GM12878 (cell line): ENCODE measurements around the gene EPN1. TPM values are rescaled to one million over a fixed set of nuclear protein-coding genes. Genes with fewer than 3 reads are reported as not detected.

ENCODE experiments used
- ATAC-seq: fragments of 200-7000 bp; cut with Tn5 transposase; 3 replicates; pipeline ENCODE4 v1.9.1; 2020; ENCODE audit warnings: mild to moderate bottlenecking, moderate library complexity
- BruUV-seq: library from RNA; stranded (reverse); fragments of 400-500 nt; replicated peaks from 2 replicates; lab custom pipeline; 2021; lab: Mats Ljungman, UMichigan
- CTCF ChIA-PET: fragments of 300-600 bp; sonication (Branson Sonifier 250); formaldehyde crosslinking; extraction: SDS; loops from one replicate; lab custom pipeline; 2021; ENCODE audit warnings: inconsistent platforms; lab: Yijun Ruan, JAX
- POLR2A ChIA-PET: fragments of 350-600 bp; formaldehyde crosslinking; extraction: SDS; loops from one replicate; lab custom pipeline; 2021; ENCODE audit warnings: inconsistent platforms; lab: Charles Lee
- RAD21 ChIA-PET: fragments of 300-600 bp; sonication (Branson Sonifier 250); formaldehyde crosslinking; loops from one replicate; lab custom pipeline; 2023; ENCODE audit warnings: antibody characterized with exemption; ENCODE audit not compliant: unreplicated experiment; lab: Charles Lee
- SMC1A ChIA-PET: fragments of 300-600 bp; sonication (Branson Sonifier 250); formaldehyde crosslinking; loops from one replicate; lab custom pipeline; 2023; ENCODE audit not compliant: unreplicated experiment, uncharacterized antibody; lab: Charles Lee
- DNase-seq: peaks from one replicate; pipeline ENCODE4 v3.0.0-alpha.2; 2011; ENCODE audit warnings: low read depth, low spot score
- FAIRE-seq: peaks from 3 replicates; lab custom pipeline; 2011; peaks lifted over from hg19 to GRCh38; lab: Jason Lieb, UNC
- H2AFZ ChIP-seq: 2 replicates; pipeline ENCODE4 v1.6.0; 2011; ENCODE audit warnings: low read depth, low read length, control low read depth; ENCODE audit not compliant: control insufficient read depth
- H3K27ac ChIP-seq: 2 replicates; pipeline ENCODE4 v1.5.1; 2011; ENCODE audit warnings: control low read depth; ENCODE audit not compliant: control insufficient read depth, insufficient read depth
- H3K27me3 ChIP-seq, 2 experiments: replicated peaks in 1 of 2; 2 replicates each; pipeline versions ENCODE4 v1.6.0 to v1.6.1; 2011; ENCODE audit warnings: low read length in 1 of 2; ENCODE audit not compliant: control insufficient read depth in 2 of 2, insufficient read depth in 2 of 2
- H3K36me3 ChIP-seq, 2 experiments: 2 replicates each; pipeline ENCODE4 v1.5.1; 2011; ENCODE audit warnings: low read length in 1 of 2; ENCODE audit not compliant: control insufficient read depth in 2 of 2, insufficient read depth in 2 of 2
- H3K4me1 ChIP-seq: 2 replicates; pipeline ENCODE4 v1.6.1; 2011; ENCODE audit warnings: mild to moderate bottlenecking, low read length, moderate library complexity, mixed read lengths; ENCODE audit not compliant: control insufficient read depth, insufficient read depth
- H3K4me2 ChIP-seq: 2 replicates; pipeline ENCODE4 v1.6.0; 2011; ENCODE audit warnings: control low read depth; ENCODE audit not compliant: control insufficient read depth, insufficient read depth
- H3K4me3 ChIP-seq: fragments of 200-600 bp; sonication (generic); 2 replicates; pipeline ENCODE4 v1.5.1; 2016
- H3K79me2 ChIP-seq: 2 replicates; pipeline ENCODE4 v1.6.0; 2011; ENCODE audit warnings: low read length; ENCODE audit not compliant: control insufficient read depth, insufficient read depth
- H3K9ac ChIP-seq: 2 replicates; pipeline ENCODE4 v1.8.0; 2011; ENCODE audit warnings: low read length, control low read depth, mixed read lengths; ENCODE audit not compliant: control insufficient read depth, insufficient read depth
- H3K9me3 ChIP-seq: replicated peaks from 3 replicates; pipeline ENCODE4 v1.5.1; 2011; ENCODE audit warnings: mild to moderate bottlenecking, low read length; ENCODE audit not compliant: control insufficient read depth, insufficient read depth
- H4K20me1 ChIP-seq: 2 replicates; pipeline ENCODE4 v1.6.0; 2011; ENCODE audit not compliant: control insufficient read depth, insufficient read depth
- BCL3 ChIP-seq: IDR thresholded peaks from 2 replicates; pipeline ENCODE4 v1.6.1; 2011; ENCODE audit warnings: borderline replicate concordance, low read depth, mild to moderate bottlenecking, moderate library complexity, low read length; ENCODE audit not compliant: insufficient read depth, poor library complexity, severe bottlenecking
- BRCA1 ChIP-seq: IDR thresholded peaks from 2 replicates; pipeline ENCODE4 v1.6.1; 2011; ENCODE audit warnings: low read depth, low read length, improper control_type of control experiment
- CHD4 ChIP-seq: fragments of 200-600 bp; sonication (generic); IDR thresholded peaks from 2 replicates; pipeline ENCODE4 v1.6.1; 2016; ENCODE audit warnings: mild to moderate bottlenecking
- CREB1 ChIP-seq: IDR thresholded peaks from 2 replicates; pipeline ENCODE4 v1.6.1; 2012; ENCODE audit warnings: low read depth, mild to moderate bottlenecking, inconsistent platforms
- EP300 ChIP-seq, 2 experiments: fragments of 150-350 bp in 1 of 2; IDR thresholded peaks; 2 replicates each; pipeline ENCODE4 v1.6.1; 2011 to 2012; ENCODE audit warnings: low read depth in 2 of 2, low read length in 2 of 2, borderline replicate concordance in 1 of 2, improper control_type of control experiment in 1 of 2, inconsistent platforms in 1 of 2; ENCODE audit not compliant: control insufficient read depth in 1 of 2
- FOXK2 ChIP-seq: fragments of 450-650 bp; IDR thresholded peaks from 2 replicates; pipeline ENCODE4 v1.6.1; 2017; ENCODE audit warnings: mild to moderate bottlenecking, moderate library complexity
- HDGF ChIP-seq: fragments of 450-650 bp; IDR thresholded peaks from 2 replicates; pipeline ENCODE4 v1.6.1; 2016; ENCODE audit warnings: antibody characterized with exemption
- IRF3 ChIP-seq: fragments of 450-650 bp; IDR thresholded peaks from 2 replicates; pipeline ENCODE4 v1.6.1; 2014; ENCODE audit warnings: mild to moderate bottlenecking
- IRF4 ChIP-seq: IDR thresholded peaks from 2 replicates; pipeline ENCODE4 v1.6.1; 2011; ENCODE audit warnings: low read depth, low read length
- LARP7 ChIP-seq: fragments of 450-650 bp; IDR thresholded peaks from 2 replicates; pipeline ENCODE4 v1.6.1; 2017; ENCODE audit warnings: mild to moderate bottlenecking
- NR2C1 ChIP-seq: fragments of 450-650 bp; IDR thresholded peaks from 2 replicates; pipeline ENCODE4 v1.6.1; 2017; ENCODE audit warnings: antibody characterized with exemption, mild to moderate bottlenecking, moderate library complexity
- PRDM15 ChIP-seq: fragments of 450-650 bp; formaldehyde crosslinking; IDR thresholded peaks from 2 replicates; pipeline ENCODE4 v1.4.0; 2020; ENCODE audit warnings: mild to moderate bottlenecking, moderate library complexity
- REST ChIP-seq: IDR thresholded peaks from 2 replicates; pipeline ENCODE4 v1.6.1; 2012; ENCODE audit warnings: mild to moderate bottlenecking, low read depth, low read length
- RUNX3 ChIP-seq: IDR thresholded peaks from 2 replicates; pipeline ENCODE4 v1.6.1; 2012; ENCODE audit warnings: low read length, inconsistent platforms
- WGBS: methylation state at CpG from one replicate; pipeline ENCODE4 v1.1.6; 2016; ENCODE audit warnings: low lambda C conversion rate; ENCODE audit not compliant: insufficient replicate concordance, insufficient coverage; ENCODE audit errors: missing lambda C conversion rate; 5-methylcytosine and 5-hydroxymethylcytosine counted together
- in situ Hi-C: fragments of 300-500 bp; cut with MboI; formaldehyde crosslinking; loops from 9 replicates; pipeline ENCODE4 v1.14.3; 2018; ENCODE audit warnings: mixed read lengths
- intact Hi-C: fragments of 100-400 bp; cut with micrococcal nuclease; formaldehyde crosslinking; loops from one replicate; pipeline ENCODE4 v1.14.2; 2022; ENCODE audit not compliant: unreplicated experiment
- polyA plus RNA-seq, 11 experiments: library from polyadenylated mRNA; depleted of rRNA in 4 of 11; unstranded in 6 of 11; stranded (reverse) in 5 of 11; fragments of >200 nt; fragmentation: Nextera tagmentation in 4 of 11; fragmentation: Illumina TruSeq in 1 of 11; extraction: Ambion mirVana in 4 of 11; extraction: Trizol in 1 of 11; gene quantifications; 1 replicate in 1 of 11; 2 replicates in 10 of 11; pipeline versions ENCODE4 v1.2.1 to v1.2.3, GENCODE V29; 2011 to 2016; ENCODE audit warnings: inconsistent platforms in 2 of 11, missing spikeins in 2 of 11, low read depth in 1 of 11
- total RNA-seq, 4 experiments: library from RNA; depleted of rRNA in 3 of 4; stranded (reverse); fragments of >200 nt in 3 of 4; fragmentation: Illumina TruSeq in 1 of 4; extraction: Trizol in 1 of 4; gene quantifications; 2 replicates each; pipeline versions ENCODE4 v1.2.1 to v1.2.3, GENCODE V29; 2013 to 2021

EPN1 gene
- total and polyA plus RNA-seq, 10 of the 15 experiments (the other 5 are each of a cell fraction or from before 2014, with no cell fraction given) = 0.11 to 88.5 (median 10.6) TPM

GRCh38 chr19:55705972-55706371 lies 30.9 kb downstream of the EPN1 start (continued):
- TF ChIP-seq REST = no peak
- TF ChIP-seq NR2C1 = no peak
- TF ChIP-seq LARP7 = no peak
- no peak for TF ChIP-seq HDGF

GRCh38 chr19:55711719-55712118 lies 36.7 kb downstream of the EPN1 start:
- ChIA-PET POLR2A (no interaction called here), RAD21 (no interaction called here), SMC1A (no interaction called here), CTCF (no interaction called here)
- H3K4me2 ChIP-seq = no peak overlapping the region
- intact Hi-C loops (no loop called here), in situ Hi-C loops (no loop called here)
- H3K27ac ChIP-seq = no peak overlapping the region
- H3K4me1 ChIP-seq = no peaks in the 10 kb centered on the region
- H2AFZ ChIP-seq = no peak overlapping the region
- BruUV-seq = no TSS peak
- no peaks in the 10 kb centered on the region for H4K20me1 ChIP-seq
- DNase-seq (no peak), FAIRE-seq (no peak), ATAC-seq (no peak)
- no peaks in the 10 kb centered on the region for H3K36me3 ChIP-seq
- H3K9me3 ChIP-seq = no peaks in the 10 kb centered on the region; the same call in 2 of the 3 replicates
- no peaks in the 10 kb centered on the region for H3K79me2 ChIP-seq
- H3K27me3 ChIP-seq = no peaks in the 10 kb centered on the region
- H3K4me3 ChIP-seq = no peak overlapping the region
- 62% methylated on average over 18 of the region's 18 CpGs for WGBS
- H3K9ac ChIP-seq = no peak overlapping the region
- TF ChIP-seq PRDM15 (CRISPR knock-in tag) (no peak), EP300 (IDR thresholded peaks at IDR 0.05; ENCODE audit: borderline replicate concordance in 1 of 2, control insufficient read depth in 1 of 2, low read depth in 2 of 2, low read length in 2 of 2) (no peak), FOXK2 (no peak), CREB1 (no peak), IRF4 (no peak), BCL3 (no peak), RUNX3 (no peak), IRF3 (no peak), NR2C1 (no peak), CHD4 (no peak), BRCA1 (no peak)
